NCI-H1436 treated with DMSO at 0.1 percent for 48 hours (cell line): ENCODE results near the gene PTAFR.
"Not testable (repeated sequence)": the region's sequence is repeated elsewhere in the genome, so short reads cannot be mapped to it uniquely, and the experiment has no call there.

Source experiments
- DNase-seq: peaks from one replicate; lab custom pipeline; 2025; lab: John Stamatoyannopoulos, UW

The PTAFR gene

GRCh38 chr1:28144203-28145135 is 32.0 kb downstream of the PTAFR start:
- no peak for DNase-seq

GRCh38 chr1:28143496-28144202 is 32.8 kb downstream of the PTAFR start:
- DNase-seq = no peak

GRCh38 chr1:28141685-28142084 is 34.8 kb downstream of the PTAFR start:
- no peak for DNase-seq

GRCh38 chr1:28139866-28140265 is 36.6 kb downstream of the PTAFR start:
- DNase-seq = not testable (repeated sequence)

- no peak for DNase-seq
Measured at GRCh38 chr1:28139025-28139712, 37.3 kb downstream of the PTAFR start.

- DNase-seq = no peak
Measured at GRCh38 chr1:28136922-28137613, 39.4 kb downstream of the PTAFR start.

GRCh38 chr1:28136169-28136921 is 40.1 kb downstream of the PTAFR start:
- no peak for DNase-seq

GRCh38 chr1:28135371-28136168 is 40.9 kb downstream of the PTAFR start:
- DNase-seq = no peak

- DNase-seq = no peak
Measured at GRCh38 chr1:28134651-28135207, 41.8 kb downstream of the PTAFR start.

- DNase-seq = no peak
Measured at GRCh38 chr1:28132171-28133167, 44.0 kb downstream of the PTAFR start.

- no peak for DNase-seq
Measured at GRCh38 chr1:28130901-28131300, 45.6 kb downstream of the PTAFR start.

- DNase-seq = no peak
Measured at GRCh38 chr1:28129150-28129549, 47.3 kb downstream of the PTAFR start.

- no peak for DNase-seq
Measured at GRCh38 chr1:28127617-28128257, 48.8 kb downstream of the PTAFR start.

GRCh38 chr1:28126783-28127490 is 49.6 kb downstream of the PTAFR start:
- DNase-seq = no peak

GRCh38 chr1:28126212-28126611 is 50.3 kb downstream of the PTAFR start:
- no peak for DNase-seq

GRCh38 chr1:28123461-28123961 is 53.0 kb downstream of the PTAFR start:
- no peak for DNase-seq

GRCh38 chr1:28122183-28122582 is 54.3 kb downstream of the PTAFR start:
- no peak for DNase-seq
